HL-60 (cell line): ENCODE data around the gene NPW.
"Not testable (repeated sequence)": the region's sequence is repeated elsewhere in the genome, so short reads cannot be mapped to it uniquely, and the experiment has no call there.

Experiments used
- DNase-seq, 2 experiments: peaks; one replicate each; pipeline ENCODE4 v3.0.0-alpha.2; 2010 to 2020; ENCODE audit warnings: low read depth in 1 of 2, low spot score in 1 of 2
- H3K27ac ChIP-seq: fragments of 250-450 bp; sonication (Bioruptor Pico); replicated peaks from 2 replicates; pipeline ENCODE4 v1.5.1; 2020; ENCODE audit warnings: mild to moderate bottlenecking, moderate library complexity
- H3K27me3 ChIP-seq: fragments of 250-450 bp; sonication (Bioruptor Pico); 2 replicates; pipeline ENCODE4 v1.5.1; 2021; ENCODE audit warnings: mild to moderate bottlenecking, moderate library complexity; ENCODE audit not compliant: insufficient read depth, poor library complexity, severe bottlenecking
- H3K4me3 ChIP-seq: replicated peaks from 2 replicates; pipeline ENCODE4 v1.5.1; 2011; ENCODE audit warnings: mild to moderate bottlenecking, control low read depth, low read length; ENCODE audit not compliant: insufficient read depth
- GABPA ChIP-seq: IDR thresholded peaks from 2 replicates; pipeline ENCODE4 v1.6.1; 2012; ENCODE audit warnings: low read depth
- POLR2AphosphoS5 ChIP-seq: IDR thresholded peaks from 2 replicates; pipeline ENCODE4 v1.6.1; 2012; ENCODE audit warnings: low read depth
- SPI1 ChIP-seq: IDR thresholded peaks from 2 replicates; pipeline ENCODE4 v1.6.1; 2012; ENCODE audit warnings: low read depth, mild to moderate bottlenecking, borderline replicate concordance
- TF ChIP-seq, protein P1 (sequence below): IDR thresholded peaks from 2 replicates; pipeline ENCODE4 v1.6.1; 2012; ENCODE audit warnings: low read depth; ENCODE audit not compliant: insufficient replicate concordance
- TF ChIP-seq, protein P2 (sequence below): IDR thresholded peaks from one replicate; pipeline ENCODE4 v1.5.1; 2011; ENCODE audit warnings: low read length, control low read depth, inconsistent platforms; ENCODE audit not compliant: insufficient read depth

The NPW gene

GRCh38 chr16:2032285-2033056, 12.9 kb downstream of the NPW start:
- no peak overlapping the region for H3K27ac ChIP-seq
- TF ChIP-seq SPI1, result no peak
- TF ChIP-seq GABPA, result no peak
- TF ChIP-seq, protein P1, sequence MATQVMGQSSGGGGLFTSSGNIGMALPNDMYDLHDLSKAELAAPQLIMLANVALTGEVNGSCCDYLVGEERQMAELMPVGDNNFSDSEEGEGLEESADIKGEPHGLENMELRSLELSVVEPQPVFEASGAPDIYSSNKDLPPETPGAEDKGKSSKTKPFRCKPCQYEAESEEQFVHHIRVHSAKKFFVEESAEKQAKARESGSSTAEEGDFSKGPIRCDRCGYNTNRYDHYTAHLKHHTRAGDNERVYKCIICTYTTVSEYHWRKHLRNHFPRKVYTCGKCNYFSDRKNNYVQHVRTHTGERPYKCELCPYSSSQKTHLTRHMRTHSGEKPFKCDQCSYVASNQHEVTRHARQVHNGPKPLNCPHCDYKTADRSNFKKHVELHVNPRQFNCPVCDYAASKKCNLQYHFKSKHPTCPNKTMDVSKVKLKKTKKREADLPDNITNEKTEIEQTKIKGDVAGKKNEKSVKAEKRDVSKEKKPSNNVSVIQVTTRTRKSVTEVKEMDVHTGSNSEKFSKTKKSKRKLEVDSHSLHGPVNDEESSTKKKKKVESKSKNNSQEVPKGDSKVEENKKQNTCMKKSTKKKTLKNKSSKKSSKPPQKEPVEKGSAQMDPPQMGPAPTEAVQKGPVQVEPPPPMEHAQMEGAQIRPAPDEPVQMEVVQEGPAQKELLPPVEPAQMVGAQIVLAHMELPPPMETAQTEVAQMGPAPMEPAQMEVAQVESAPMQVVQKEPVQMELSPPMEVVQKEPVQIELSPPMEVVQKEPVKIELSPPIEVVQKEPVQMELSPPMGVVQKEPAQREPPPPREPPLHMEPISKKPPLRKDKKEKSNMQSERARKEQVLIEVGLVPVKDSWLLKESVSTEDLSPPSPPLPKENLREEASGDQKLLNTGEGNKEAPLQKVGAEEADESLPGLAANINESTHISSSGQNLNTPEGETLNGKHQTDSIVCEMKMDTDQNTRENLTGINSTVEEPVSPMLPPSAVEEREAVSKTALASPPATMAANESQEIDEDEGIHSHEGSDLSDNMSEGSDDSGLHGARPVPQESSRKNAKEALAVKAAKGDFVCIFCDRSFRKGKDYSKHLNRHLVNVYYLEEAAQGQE, result no peak
- TF ChIP-seq, protein P2, sequence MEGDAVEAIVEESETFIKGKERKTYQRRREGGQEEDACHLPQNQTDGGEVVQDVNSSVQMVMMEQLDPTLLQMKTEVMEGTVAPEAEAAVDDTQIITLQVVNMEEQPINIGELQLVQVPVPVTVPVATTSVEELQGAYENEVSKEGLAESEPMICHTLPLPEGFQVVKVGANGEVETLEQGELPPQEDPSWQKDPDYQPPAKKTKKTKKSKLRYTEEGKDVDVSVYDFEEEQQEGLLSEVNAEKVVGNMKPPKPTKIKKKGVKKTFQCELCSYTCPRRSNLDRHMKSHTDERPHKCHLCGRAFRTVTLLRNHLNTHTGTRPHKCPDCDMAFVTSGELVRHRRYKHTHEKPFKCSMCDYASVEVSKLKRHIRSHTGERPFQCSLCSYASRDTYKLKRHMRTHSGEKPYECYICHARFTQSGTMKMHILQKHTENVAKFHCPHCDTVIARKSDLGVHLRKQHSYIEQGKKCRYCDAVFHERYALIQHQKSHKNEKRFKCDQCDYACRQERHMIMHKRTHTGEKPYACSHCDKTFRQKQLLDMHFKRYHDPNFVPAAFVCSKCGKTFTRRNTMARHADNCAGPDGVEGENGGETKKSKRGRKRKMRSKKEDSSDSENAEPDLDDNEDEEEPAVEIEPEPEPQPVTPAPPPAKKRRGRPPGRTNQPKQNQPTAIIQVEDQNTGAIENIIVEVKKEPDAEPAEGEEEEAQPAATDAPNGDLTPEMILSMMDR, result no peak
- TF ChIP-seq POLR2AphosphoS5, result no peak
- H3K27me3 ChIP-seq, result peaks cover 17% of the 10 kb centered on the region
- DNase-seq, result no peak
- H3K4me3 ChIP-seq, result no peak overlapping the region

GRCh38 chr16:2033057-2033908, 13.7 kb downstream of the NPW start:
- no peak for TF ChIP-seq POLR2AphosphoS5
- no peak for TF ChIP-seq GABPA
- no peak for TF ChIP-seq SPI1
- TF ChIP-seq, protein P2, result no peak
- TF ChIP-seq, protein P1, result no peak
- H3K4me3 ChIP-seq, result no peak overlapping the region
- H3K27ac ChIP-seq, result no peak overlapping the region
- peaks cover 9% of the 10 kb centered on the region for H3K27me3 ChIP-seq
- DNase-seq, result no peak

- H3K4me3 ChIP-seq, H3K27me3 ChIP-seq, DNase-seq, H3K27ac ChIP-seq: not testable (repeated sequence)
Observed at GRCh38 chr16:2033909-2034695, 14.5 kb downstream of the NPW start.
